Central memory CD8-positive, alpha-beta T cell (primary cell): ENCODE measurements around the gene GPD2.
"Not testable (repeated sequence)": the region's sequence is repeated elsewhere in the genome, so short reads cannot be mapped to it uniquely, and the experiment has no call there.

ENCODE experiments used
- ATAC-seq: fragments of 150-1000 bp; cut with Tn5 transposase; replicated peaks from 2 replicates; pipeline ENCODE4 v1.10.0; 2022; ENCODE audit warnings: mild to moderate bottlenecking, moderate FRiP score, moderate number of reproducible peaks; ENCODE audit not compliant: poor library complexity, severe bottlenecking; ENCODE audit errors: extremely low read depth
- DNase-seq, 2 donors: peaks; one replicate each; pipeline ENCODE4 v3.0.0; 2021; ENCODE audit warnings: low spot score in 2 of 2
- H3K27ac Mint-ChIP-seq: one replicate; pipeline ENCODE4 v1.8.0; 2022; ENCODE audit warnings: low read depth, mild to moderate bottlenecking, moderate library complexity, mixed read lengths
- H3K27me3 Mint-ChIP-seq: one replicate; pipeline ENCODE4 v1.8.0; 2022; ENCODE audit warnings: mixed read lengths
- H3K36me3 Mint-ChIP-seq: one replicate; pipeline ENCODE4 v1.8.0; 2022; ENCODE audit warnings: mild to moderate bottlenecking, moderate library complexity, mixed read lengths; ENCODE audit not compliant: insufficient read depth
- H3K4me1 Mint-ChIP-seq: one replicate; pipeline ENCODE4 v1.8.0; 2022; ENCODE audit warnings: mixed read lengths
- H3K4me3 Mint-ChIP-seq: one replicate; pipeline ENCODE4 v1.8.0; 2022; ENCODE audit warnings: mild to moderate bottlenecking, moderate library complexity, mixed read lengths
- H3K9me3 Mint-ChIP-seq: one replicate; pipeline ENCODE4 v1.8.0; 2022; ENCODE audit warnings: mixed read lengths

Gene GPD2

DNA sequence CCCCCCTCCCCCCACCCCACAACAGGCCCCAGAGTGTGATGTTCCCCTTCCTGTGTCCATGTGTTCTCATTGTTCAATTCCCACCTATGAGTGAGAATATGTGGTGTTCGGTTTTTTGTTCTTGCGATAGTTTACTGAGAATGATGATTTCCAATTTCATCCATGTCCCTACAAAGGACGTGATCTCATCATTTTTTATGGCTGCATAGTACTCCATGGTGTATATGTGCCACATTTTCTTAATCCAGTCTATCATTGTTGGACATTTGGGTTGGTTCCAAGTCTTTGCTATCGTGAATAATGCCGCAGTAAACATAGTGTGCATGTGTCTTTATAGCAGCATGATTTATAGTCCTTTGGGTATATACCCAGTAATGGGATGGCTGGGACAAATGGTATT, 92.4 kb downstream of the GPD2 start:
- not testable (repeated sequence) for ATAC-seq, H3K36me3 Mint-ChIP-seq

DNA sequence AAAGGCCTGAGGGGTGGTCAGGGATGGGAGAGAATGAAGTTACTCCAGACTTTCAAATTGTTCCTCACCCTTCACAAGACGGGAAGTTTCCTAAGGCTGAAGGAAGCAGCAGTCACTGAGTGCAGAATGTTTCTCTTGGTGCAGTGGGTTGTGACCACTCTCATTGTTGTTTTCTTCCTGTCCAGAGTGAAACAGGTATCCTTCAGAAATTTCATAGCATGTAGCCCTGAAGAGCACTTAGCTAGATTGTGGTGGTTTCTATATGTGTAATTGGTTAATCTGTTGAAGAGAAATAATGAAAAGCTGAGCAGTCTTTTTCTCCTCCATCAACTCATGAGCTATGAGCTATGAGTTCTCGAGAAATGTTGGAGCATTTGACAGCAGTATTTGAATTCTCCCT, 96.8 kb downstream of the GPD2 start:
- peaks cover 13% of the 10 kb centered on the region for H3K4me1 Mint-ChIP-seq
- DNase-seq (no peak), ATAC-seq (no peak)
- no peaks in the 10 kb centered on the region for H3K9me3 Mint-ChIP-seq
- H3K4me3 Mint-ChIP-seq: no peak overlapping the region
- no peak overlapping the region for H3K27ac Mint-ChIP-seq
- H3K36me3 Mint-ChIP-seq: no peaks in the 10 kb centered on the region
- no peaks in the 10 kb centered on the region for H3K27me3 Mint-ChIP-seq

More for the DNA sequence above, 92.4 kb downstream of the GPD2 start:
- not testable (repeated sequence) for H3K4me3 Mint-ChIP-seq, DNase-seq, H3K27me3 Mint-ChIP-seq, H3K27ac Mint-ChIP-seq, H3K4me1 Mint-ChIP-seq, H3K9me3 Mint-ChIP-seq

DNA sequence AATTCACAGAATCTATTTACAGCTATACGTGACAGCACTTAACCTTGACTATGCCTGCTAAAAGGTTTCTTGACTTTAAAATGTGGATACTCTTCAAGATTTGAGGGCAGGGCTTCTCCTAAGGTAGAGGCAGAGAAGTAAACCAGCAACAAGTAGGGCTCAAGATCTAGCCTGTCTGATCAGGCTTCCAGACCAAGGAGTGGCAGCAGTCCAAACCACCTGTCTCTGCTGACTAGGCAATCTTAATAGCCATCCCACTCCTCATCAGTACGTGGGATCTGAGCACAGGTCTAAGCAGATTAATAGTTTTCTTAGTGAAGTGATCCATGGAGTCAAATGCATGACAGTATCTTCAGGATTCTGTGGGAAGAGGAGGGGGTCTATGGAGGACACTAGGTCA, 100.4 kb downstream of the GPD2 start:
- no peak for ATAC-seq
- Mint-ChIP-seq H3K36me3 (no peaks in the 10 kb centered on the region), H3K27me3 (no peaks in the 10 kb centered on the region), H3K9me3 (no peaks in the 10 kb centered on the region), H3K27ac (no peak overlapping the region), H3K4me3 (no peak overlapping the region), H3K4me1 (peaks cover 13% of the 10 kb centered on the region)
- DNase-seq: no peak

DNA sequence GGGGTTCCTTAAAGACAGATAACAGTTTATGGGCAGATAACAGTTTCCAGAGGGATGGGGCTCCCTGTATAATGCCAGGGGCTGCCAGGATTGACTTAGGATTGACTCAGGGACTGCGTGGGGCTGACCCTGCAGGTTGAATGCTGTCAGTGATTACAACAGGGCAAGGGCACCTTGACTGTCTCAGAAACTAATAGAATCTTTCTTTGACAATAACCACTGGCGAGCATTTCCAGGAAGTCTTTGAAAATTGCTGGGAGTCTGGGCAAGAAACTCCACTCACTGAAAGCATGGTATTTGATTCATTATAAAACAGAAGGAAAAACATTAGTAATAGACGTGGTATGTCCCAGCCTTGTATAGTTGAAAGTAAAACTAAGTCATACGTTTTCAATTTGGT, 101.0 kb downstream of the GPD2 start:
- DNase-seq (no peak), ATAC-seq (no peak)
- H3K4me1 Mint-ChIP-seq: peaks cover 13% of the 10 kb centered on the region
- no peaks in the 10 kb centered on the region for H3K27me3 Mint-ChIP-seq
- H3K36me3 Mint-ChIP-seq: no peaks in the 10 kb centered on the region
- H3K27ac Mint-ChIP-seq: no peak overlapping the region
- no peaks in the 10 kb centered on the region for H3K9me3 Mint-ChIP-seq
- no peak overlapping the region for H3K4me3 Mint-ChIP-seq

DNA sequence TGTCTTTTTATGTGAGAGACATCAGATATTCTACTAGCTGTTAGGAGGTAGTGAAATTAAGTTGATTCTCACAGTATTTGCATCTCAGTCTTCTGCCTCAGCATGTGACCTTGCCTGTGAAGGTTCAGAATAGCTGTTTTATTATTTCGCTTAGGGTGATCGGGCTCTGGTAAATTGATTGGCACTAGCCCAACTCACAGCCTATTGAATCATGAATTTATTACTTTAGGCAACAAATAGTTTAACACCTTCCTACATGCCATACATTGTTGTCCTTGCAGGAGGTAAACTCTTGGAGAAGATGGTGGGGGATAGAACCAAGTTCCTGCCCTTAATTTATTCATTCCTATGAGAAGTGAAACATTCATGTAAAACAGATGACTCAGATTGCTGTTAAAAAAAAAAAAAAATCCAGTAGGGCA, 101.9 kb downstream of the GPD2 start:
- no peaks in the 10 kb centered on the region for H3K36me3 Mint-ChIP-seq
- DNase-seq: no peak
- peaks cover 13% of the 10 kb centered on the region for H3K4me1 Mint-ChIP-seq
- H3K27me3 Mint-ChIP-seq: no peaks in the 10 kb centered on the region
- H3K4me3 Mint-ChIP-seq: no peak overlapping the region
- H3K27ac Mint-ChIP-seq: no peak overlapping the region
- H3K9me3 Mint-ChIP-seq: no peaks in the 10 kb centered on the region
- ATAC-seq: no peak

DNA sequence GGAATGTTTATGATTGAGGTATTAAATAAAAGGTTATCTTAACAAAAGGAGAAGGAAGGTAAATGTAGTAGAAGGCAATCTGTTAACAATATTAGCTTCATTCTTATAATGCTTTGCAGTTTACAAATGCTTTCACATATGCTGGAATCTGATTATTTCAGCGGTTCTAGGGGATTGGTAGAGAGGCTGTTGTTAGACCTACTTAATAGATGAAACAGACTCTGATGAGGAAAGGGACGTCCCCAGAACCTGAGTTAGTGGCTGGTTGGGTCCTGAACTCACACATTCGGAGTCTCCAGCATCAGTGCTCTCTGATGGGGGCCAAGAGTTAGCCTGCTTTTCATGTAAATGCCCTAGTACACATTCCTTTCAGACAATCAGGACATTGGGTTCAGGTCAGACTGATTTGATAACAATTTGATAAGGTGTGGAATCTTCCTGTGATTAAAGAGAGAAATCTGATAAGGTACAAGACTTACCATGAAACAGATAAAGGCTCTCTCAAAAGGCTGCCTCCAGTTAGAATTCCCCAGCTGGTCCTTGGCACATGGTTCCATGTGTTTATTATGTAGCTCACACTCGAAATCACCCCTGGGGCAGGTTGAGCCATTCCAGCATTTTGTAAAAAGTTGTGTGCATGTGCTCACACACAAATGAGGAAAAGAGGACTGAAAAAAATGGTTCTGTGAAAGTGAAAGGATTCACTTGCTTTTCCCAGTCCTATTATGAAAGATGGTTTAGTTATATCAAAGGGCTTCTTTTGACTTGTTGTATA, 103.1 kb downstream of the GPD2 start:
- peaks cover 13% of the 10 kb centered on the region for H3K4me1 Mint-ChIP-seq
- no peak overlapping the region for H3K27ac Mint-ChIP-seq
- DNase-seq (no peak), ATAC-seq (no peak)
- H3K27me3 Mint-ChIP-seq: no peaks in the 10 kb centered on the region
- H3K36me3 Mint-ChIP-seq: no peaks in the 10 kb centered on the region
- no peaks in the 10 kb centered on the region for H3K9me3 Mint-ChIP-seq
- H3K4me3 Mint-ChIP-seq: no peak overlapping the region

DNA sequence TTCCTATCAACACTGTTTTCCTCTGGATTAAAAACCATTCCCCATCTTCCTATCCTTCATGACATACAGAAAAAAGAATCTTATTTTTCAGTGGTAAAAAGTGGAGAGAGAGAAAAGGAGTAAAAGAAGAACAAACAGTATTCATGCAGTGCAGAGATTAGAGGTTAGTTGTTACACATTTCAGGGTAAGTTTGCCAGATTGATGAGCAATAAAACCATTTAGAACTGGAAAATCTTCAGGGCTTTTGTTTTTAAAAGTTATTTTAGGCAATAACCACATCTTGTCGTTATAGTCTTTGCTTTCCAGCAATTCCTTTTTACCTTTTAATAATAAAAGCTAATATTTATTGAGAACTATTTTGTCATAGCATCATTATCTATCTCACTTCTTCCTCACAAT, 104.5 kb downstream of the GPD2 start:
- Mint-ChIP-seq H3K9me3 (no peaks in the 10 kb centered on the region), H3K36me3 (no peaks in the 10 kb centered on the region), H3K4me1 (peaks cover 7% of the 10 kb centered on the region), H3K27me3 (no peaks in the 10 kb centered on the region), H3K4me3 (no peak overlapping the region), H3K27ac (no peak overlapping the region)
- DNase-seq: no peak
- ATAC-seq: no peak

DNA sequence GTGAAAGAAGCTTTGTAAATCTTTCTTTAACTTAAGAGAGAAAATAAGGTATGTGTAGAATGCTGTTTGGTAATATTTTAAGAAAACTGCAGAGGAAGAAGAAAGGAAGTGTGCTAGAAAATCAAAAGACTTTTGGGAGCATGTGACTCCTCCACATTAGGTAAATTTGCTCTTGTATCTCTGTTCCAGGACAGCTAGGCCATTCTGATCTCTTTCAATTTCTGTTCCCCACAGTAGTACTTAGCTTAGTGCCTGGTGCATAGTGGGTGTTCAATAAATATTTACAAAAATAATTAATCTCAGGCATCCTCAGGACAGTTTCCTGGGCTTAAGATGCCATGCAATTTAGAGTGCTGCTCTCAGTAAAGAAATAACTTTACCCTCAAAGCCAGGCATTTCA, 105.0 kb downstream of the GPD2 start:
- peaks cover 7% of the 10 kb centered on the region for H3K4me1 Mint-ChIP-seq
- no peaks in the 10 kb centered on the region for H3K27me3 Mint-ChIP-seq
- H3K36me3 Mint-ChIP-seq: no peaks in the 10 kb centered on the region
- peak overlapping the region; percentile 11 for H3K27ac Mint-ChIP-seq
- ATAC-seq (no peak), DNase-seq (no peak)
- no peaks in the 10 kb centered on the region for H3K9me3 Mint-ChIP-seq
- no peak overlapping the region for H3K4me3 Mint-ChIP-seq

DNA sequence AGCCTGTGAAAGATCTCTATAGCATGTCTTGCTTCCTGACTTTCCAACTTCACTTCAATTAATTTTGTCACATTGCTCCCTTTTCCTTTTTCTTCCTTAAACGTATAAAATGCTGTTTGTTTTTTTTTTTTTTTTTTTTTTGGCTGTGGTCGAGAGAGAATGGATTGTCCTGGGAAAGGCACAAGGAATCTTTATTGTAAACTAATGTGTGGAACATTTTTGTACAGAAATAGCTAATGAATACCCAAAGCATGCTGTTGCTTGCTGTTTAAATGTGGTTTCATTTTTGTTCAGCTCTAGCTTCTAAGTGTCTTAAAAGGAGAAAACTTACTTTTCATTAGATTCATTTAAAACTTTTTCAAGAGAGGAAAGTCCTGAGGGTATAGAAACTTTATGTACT, 105.5 kb downstream of the GPD2 start:
- H3K36me3 Mint-ChIP-seq: no peaks in the 10 kb centered on the region
- no peak for ATAC-seq

DNA sequence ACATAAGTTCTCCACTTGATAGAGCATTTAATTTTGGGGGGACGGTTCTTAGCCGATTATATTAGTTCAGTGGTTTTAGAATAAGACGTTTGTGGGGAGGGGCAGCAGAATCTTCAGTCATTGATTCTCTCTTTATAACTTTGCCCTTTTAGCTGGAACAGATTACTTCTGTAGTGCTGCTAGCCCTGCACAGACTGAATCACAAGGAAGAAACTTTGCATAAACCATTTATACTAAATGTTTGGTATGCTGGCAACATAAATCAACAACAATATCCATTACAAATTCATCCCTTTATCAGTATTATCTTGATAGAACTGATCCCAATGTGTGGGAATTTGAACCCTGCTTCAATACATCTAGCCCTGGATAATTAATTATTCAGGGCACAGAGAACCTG, 112.2 kb downstream of the GPD2 start:
- no peak for DNase-seq
- no peaks in the 10 kb centered on the region for H3K9me3 Mint-ChIP-seq
- H3K27ac Mint-ChIP-seq: no peak overlapping the region
- H3K4me1 Mint-ChIP-seq: no peaks in the 10 kb centered on the region
- H3K27me3 Mint-ChIP-seq: no peaks in the 10 kb centered on the region
- peaks cover 2% of the 10 kb centered on the region for H3K36me3 Mint-ChIP-seq
- no peak overlapping the region for H3K4me3 Mint-ChIP-seq
- no peak for ATAC-seq

More for the DNA sequence above, 105.5 kb downstream of the GPD2 start:
- Mint-ChIP-seq H3K4me3 (no peak overlapping the region), H3K27ac (peak overlapping the region; percentile 11), H3K27me3 (no peaks in the 10 kb centered on the region), H3K9me3 (no peaks in the 10 kb centered on the region), H3K4me1 (peaks cover 4% of the 10 kb centered on the region)
- DNase-seq: no peak

DNA sequence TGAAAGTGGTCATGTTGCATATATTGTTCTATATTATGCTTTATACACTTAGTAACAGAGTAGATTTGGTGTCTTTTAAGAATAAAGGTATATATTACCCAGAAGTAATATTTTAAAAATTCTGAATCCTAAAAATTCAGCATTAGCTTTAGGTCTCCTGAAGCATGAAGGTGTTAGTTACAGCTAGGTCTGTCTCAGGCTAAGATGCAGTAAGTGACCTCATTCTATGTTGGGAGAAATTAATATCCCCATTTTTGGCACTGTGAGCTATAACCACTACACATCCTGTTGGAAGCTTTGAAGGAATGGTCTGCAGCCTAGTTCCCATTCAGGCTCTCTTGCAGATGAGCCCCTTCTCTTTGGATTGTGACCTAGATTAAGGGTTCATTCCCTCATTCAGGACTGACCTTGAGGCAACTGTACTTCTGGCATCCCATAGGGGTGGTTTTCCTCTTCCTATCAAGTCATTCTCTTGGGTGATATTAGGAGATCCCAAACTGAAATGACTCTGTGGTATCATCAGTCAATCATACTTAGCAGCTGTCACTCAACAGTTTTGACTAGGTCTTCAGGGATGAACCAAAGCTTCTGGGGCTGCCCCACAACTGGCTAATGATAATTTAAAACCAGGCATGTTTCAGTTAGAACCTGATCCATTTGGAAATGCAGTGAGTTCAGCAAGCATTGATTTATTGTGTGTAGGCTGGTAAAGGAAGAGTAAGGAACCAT, 117.7 kb downstream of the GPD2 start:
- ATAC-seq: no peak
- H3K36me3 Mint-ChIP-seq: peaks cover 9% of the 10 kb centered on the region
- no peak overlapping the region for H3K27ac Mint-ChIP-seq

DNA sequence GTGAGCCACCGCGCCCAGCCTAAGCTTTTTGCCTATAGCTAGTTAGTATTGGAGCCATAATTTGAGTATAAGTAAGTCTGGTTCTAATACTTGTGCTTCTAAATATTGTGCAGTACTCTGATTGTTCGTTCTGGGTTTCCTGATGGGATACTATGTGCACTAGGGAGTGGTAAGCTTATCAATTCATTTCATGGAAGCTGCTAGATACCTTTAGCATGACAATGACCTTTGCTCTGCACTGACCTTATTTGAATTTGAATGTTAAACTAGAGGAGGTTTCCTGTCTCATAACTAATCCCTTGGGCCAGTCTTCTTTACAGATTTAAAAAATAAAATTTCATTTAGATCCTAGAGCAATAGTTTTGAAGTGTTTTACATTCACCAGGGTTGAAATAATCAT, 125.1 kb downstream of the GPD2 start:
- Mint-ChIP-seq H3K27me3 (no peaks in the 10 kb centered on the region), H3K4me1 (peaks cover 8% of the 10 kb centered on the region), H3K9me3 (no peaks in the 10 kb centered on the region), H3K4me3 (no peak overlapping the region), H3K36me3 (peaks cover 9% of the 10 kb centered on the region), H3K27ac (no peak overlapping the region)
- ATAC-seq: no peak
- DNase-seq: no peak

More for the DNA sequence above, 117.7 kb downstream of the GPD2 start:
- no peak for DNase-seq
- no peaks in the 10 kb centered on the region for H3K9me3 Mint-ChIP-seq
- H3K4me3 Mint-ChIP-seq: no peak overlapping the region
- no peaks in the 10 kb centered on the region for H3K4me1 Mint-ChIP-seq
- H3K27me3 Mint-ChIP-seq: no peaks in the 10 kb centered on the region

DNA sequence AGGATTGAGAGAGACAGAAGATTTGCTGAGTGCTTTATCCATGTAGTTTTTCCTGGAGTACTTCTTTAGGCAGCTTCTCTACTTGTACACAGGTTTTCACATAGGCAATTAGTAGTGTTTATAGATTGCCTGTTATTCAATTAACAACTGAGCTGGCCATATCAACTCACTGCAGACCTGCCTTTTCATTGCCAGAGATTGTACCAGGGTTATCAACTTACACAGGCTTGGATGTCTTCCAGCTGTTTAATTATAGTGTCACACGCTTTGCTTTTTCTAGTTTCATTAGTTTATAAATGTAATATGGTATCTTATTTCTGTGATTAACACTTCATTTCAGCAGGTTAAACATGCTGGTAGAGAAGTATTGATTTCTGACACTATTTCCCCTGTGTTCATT, 125.9 kb downstream of the GPD2 start:
- ATAC-seq: no peak
- no peaks in the 10 kb centered on the region for H3K27me3 Mint-ChIP-seq

More for the DNA sequence above, 125.9 kb downstream of the GPD2 start:
- DNase-seq: no peak
- H3K9me3 Mint-ChIP-seq: no peaks in the 10 kb centered on the region
- H3K36me3 Mint-ChIP-seq: peaks cover 8% of the 10 kb centered on the region
- no peak overlapping the region for H3K27ac Mint-ChIP-seq
- H3K4me3 Mint-ChIP-seq: no peak overlapping the region
- peaks cover 16% of the 10 kb centered on the region for H3K4me1 Mint-ChIP-seq
